Ectodermal cell (in vitro differentiated cells): ENCODE measurements around the gene ORMDL1.

ENCODE experiments used
- H3K27ac ChIP-seq: 2 replicates; pipeline ENCODE4 v1.7.0; 2013; ENCODE audit warnings: mild to moderate bottlenecking, low read depth, low read length; ENCODE audit not compliant: insufficient read depth, poor library complexity, severe bottlenecking
- H3K27me3 ChIP-seq: 2 replicates; pipeline ENCODE4 v1.7.0; 2013; ENCODE audit warnings: mild to moderate bottlenecking, low read length; ENCODE audit not compliant: insufficient read depth, control insufficient read depth, poor library complexity, severe bottlenecking
- H3K36me3 ChIP-seq: one replicate; pipeline ENCODE4 v1.7.0; 2013; ENCODE audit warnings: low read length; ENCODE audit not compliant: control insufficient read depth, insufficient read depth
- H3K4me1 ChIP-seq: one replicate; pipeline ENCODE4 v1.7.0; 2013; ENCODE audit warnings: low read length; ENCODE audit not compliant: control insufficient read depth, insufficient read depth
- H3K4me3 ChIP-seq: 2 replicates; pipeline ENCODE4 v1.7.0; 2013; ENCODE audit warnings: low read depth, low read length, control low read depth; ENCODE audit not compliant: insufficient read depth
- H3K9me3 ChIP-seq: 2 replicates; pipeline ENCODE4 v1.7.0; 2013; ENCODE audit warnings: mild to moderate bottlenecking, low read length, moderate library complexity; ENCODE audit not compliant: control insufficient read depth
- WGBS, 2 experiments: methylation state at CpG; one replicate each; pipeline ENCODE4 v1.1.7; 2013; ENCODE audit warnings: missing lambda C conversion rate in 2 of 2; 5-methylcytosine and 5-hydroxymethylcytosine counted together

ORMDL1 gene

GRCh38 chr2:189726849-189727248, 57.3 kb downstream of the ORMDL1 start:
- Histone ChIP-seq H3K4me3 (no peak overlapping the region), H3K27ac (no peak overlapping the region), H3K36me3 (no peaks in the 10 kb centered on the region), H3K4me1 (no peaks in the 10 kb centered on the region), H3K27me3 (no peaks in the 10 kb centered on the region), H3K9me3 (no peaks in the 10 kb centered on the region)

DNA sequence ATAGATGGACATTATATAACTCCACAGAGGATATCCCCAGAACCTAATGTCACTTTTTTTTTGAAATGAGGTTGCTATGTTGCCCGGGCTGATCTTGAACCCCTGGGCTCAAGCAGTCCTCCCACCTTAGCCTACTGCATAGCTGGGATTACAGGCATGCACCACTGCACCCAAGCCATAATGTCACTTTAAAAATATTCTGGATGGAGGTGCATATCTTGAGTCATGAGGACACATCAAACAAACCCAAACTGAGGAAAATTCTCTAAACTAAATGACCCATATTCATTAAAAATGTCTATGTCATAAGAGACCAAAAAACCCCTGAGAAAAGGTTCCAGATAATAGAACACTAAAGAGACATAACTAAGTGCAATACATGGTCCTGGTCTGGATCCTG, 57.9 kb downstream of the ORMDL1 start:
- Histone ChIP-seq H3K27me3 (no peaks in the 10 kb centered on the region), H3K27ac (no peak overlapping the region), H3K36me3 (no peaks in the 10 kb centered on the region), H3K9me3 (no peaks in the 10 kb centered on the region), H3K4me3 (no peak overlapping the region), H3K4me1 (no peaks in the 10 kb centered on the region)
- 94 to 100% methylated on average over 1 of the region's 1 CpG for WGBS, 2 experiments

DNA sequence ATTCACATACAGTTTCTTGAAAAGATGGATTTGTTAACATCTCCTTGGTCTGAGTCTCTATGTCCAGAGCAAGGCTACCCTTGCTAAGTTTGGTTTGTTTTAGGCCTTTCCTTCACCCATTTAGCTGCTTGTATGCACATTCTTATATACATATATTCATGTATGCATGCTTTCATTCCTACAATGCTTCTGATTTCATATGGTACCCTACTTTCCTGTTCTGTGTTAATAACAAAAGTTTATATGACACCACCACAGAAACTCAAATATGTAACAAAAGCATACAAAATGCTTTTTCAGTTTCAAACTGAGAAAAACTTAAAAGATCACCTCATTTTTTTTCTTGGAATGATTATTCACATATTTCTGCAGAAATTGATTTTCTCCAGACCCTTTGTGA, 60.9 kb downstream of the ORMDL1 start:
- Histone ChIP-seq H3K27ac (no peak overlapping the region), H3K27me3 (no peaks in the 10 kb centered on the region), H3K36me3 (no peaks in the 10 kb centered on the region), H3K4me3 (no peak overlapping the region), H3K4me1 (no peaks in the 10 kb centered on the region), H3K9me3 (no peaks in the 10 kb centered on the region)
